NCI-H446 (cell line): Measurements from ENCODE around the gene LAD1.
A peak's percentile ranks its signal among the peaks of the same experiment; 100 is the strongest.

Experiments used
- DNase-seq, 2 experiments: peaks; one replicate each; lab custom pipeline; 2025; lab: John Stamatoyannopoulos, UW

Gene LAD1

DNA sequence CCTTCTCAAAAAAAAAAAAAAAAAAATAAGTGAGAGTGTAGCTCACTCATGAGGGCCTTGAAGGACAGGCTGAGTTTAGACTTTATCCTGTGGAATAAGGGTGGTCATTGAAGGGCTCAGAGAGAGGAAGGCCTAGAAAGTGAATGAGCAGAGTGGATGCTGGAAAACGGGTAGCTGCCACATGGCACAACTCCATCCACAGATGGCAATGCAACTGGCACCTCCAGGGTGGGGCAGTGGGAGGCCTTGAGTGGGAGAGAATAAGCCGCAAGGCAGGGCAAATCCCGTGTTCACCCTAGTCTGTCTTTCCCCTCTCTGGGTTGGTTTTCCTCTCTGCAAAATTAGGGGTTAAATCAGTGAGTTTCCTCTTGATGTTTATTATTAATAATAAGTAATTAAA lies 19.3 kb upstream of the LAD1 start:
- DNase-seq = no peak

DNA sequence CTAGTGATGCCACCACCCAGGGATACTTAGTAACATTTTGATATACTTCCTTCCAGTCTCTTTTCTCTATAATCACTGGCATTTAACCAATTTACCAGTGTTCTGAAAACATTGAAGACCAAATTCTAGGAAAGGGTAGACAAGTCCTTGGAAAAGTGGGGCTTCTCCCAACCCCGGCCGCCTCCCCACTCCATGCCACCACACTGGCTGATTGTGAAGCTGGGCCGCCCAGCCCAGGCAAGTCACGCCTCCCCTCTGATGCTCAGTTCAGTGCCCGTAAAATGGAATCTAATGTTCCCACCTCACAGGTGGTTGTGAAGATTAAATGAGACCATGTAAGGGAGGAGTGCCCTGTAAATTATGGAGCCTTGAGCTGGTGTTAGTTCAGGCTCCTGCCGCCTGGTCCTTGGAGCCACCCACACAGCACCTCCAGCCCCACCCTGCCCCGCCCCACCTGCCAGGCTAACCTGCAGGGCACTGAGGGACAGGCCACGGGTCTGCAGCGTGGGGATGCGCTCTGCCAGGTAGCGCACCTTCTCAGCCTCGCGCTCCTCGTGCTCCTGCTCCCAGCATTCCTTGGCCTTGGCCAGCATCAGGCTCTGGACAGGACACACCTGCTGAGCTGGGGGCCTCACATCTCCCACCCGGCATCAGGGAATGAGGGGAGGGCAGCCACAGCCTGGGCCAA lies 15.1 kb upstream of the LAD1 start:
- DNase-seq = no peak

DNA sequence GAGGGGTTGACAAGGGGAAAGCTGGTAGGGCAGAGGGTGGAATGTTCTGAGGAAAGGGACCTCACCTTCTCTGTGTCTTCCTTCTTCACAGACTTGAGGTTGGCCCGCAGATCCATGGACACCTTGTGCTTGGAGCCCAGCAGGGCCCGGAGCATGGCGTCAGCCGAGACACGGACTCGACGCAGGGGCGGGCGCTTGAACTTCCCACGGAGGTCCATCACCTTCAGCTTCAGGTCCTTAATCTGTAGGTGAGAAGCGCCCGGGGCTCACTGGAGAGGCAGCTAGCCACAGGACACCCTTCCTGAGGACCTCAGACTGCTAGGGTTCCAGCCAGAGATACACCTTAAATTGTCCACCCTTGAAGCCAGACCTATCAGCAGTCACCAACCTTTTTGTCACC lies 12.2 kb upstream of the LAD1 start:
- no peak for DNase-seq

GRCh38 chr1:201409440-201409839 lies 10.3 kb upstream of the LAD1 start:
- DNase-seq = no peak

GRCh38 chr1:201408834-201409200 lies 9.7 kb upstream of the LAD1 start:
- DNase-seq = no peak

GRCh38 chr1:201408176-201408833 lies 9.2 kb upstream of the LAD1 start:
- DNase-seq = peak; percentile 41 to 77

DNA sequence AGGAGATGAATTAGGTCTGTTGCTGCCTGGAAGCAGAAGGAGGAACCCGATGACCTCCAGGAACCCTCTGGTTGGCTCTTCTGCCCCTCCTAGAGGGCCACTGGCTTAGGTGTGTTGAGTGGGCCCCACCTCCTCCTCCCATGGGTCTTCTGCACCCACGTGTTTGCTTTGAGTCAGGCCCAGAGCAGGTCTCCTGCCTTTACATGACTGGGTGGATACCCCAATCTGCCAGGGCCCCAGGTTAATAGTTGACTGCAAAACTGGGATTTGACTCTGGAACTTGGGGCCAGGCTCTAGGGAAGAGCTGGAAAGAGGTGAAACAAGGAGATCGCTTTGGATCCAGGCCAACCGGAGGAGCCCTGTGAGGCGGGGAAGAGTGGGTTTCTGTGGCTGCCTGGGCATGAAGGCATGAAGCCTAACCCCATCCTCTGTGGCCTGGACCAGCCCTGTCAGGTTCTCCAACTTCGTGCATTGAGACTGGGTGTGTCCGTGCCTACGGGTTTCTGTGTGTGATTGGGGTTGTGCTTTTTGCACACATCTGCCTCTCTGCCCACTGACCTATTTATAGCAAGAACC lies 7.8 kb upstream of the LAD1 start:
- no peak for DNase-seq

DNA sequence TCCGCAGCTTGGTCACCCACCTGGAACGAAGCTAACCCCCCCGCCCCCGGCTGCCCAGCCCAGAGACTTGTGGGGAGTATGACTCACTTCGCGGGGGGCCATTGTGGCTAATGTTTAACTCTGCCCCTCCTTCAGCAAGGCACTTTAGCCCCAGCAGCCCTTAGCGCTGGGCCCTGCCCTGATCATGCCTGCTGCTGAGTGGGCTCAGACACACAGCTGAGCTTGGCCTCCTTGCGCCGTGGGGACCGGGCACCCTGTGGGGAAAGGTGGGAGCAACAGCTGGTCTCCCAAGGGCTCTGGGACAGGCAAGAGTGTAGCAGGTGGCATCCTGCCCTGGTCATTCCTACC lies 6.3 kb upstream of the LAD1 start:
- DNase-seq = no peak

DNA sequence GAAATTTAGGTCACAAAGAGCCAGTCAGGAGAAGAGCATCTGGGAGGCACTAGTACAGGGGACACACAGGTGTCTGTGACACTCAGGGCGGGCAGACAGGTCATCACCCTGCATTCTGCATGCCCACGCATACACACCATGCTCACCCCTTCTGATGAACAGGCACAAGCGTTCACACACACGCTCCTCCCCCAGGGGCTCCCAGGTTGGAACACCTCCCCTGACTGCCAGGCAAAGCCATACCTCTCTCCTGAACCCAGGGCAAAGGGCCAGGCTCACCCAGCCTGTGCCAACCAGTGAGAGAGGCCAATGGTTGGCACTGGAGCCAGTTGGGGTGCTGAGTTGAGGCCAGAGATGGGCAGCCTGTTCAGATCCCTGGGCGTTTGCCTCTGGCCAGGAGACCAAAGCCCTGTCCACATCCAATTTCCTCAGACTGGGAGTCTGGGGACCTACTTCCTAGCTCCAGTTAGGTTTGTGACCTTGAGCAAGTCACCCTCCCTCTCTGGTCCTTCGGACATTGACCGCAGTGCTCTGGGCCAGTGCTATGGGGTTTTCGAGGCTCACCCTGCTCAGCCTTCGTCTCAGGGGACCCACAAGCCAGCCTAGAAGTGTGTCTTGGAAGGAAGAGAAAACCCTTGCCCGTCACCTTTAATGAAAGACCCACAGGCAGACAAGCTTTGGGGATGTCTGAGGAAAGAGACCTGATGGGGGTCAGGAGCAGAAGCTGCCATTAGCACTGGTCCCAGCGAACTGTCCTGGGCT lies 5.8 kb upstream of the LAD1 start:
- DNase-seq = no peak

DNA sequence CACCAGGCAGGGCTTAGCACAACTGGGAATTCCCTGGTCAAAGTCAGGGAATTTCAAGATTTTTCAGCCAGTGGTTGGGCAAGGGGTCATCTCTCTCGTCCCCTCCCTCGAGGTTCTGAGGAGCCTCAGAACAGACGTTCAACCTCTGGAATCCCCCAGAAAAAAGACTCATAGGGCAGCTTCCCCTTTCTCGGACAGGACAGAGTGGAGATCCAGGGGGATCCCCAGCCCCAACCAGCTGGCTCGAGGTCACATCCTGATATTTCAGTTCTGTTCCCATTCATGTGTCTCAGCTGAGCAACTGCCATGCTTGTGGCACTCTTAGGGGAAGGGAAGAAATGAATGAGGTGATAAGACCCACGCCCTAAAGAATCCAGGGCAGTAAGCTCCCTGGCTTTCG lies 4.9 kb upstream of the LAD1 start:
- DNase-seq = no peak

GRCh38 chr1:201403359-201403758 lies 4.2 kb upstream of the LAD1 start:
- no peak for DNase-seq

- DNase-seq = no peak
These were observed 2.6 kb upstream of the LAD1 start for GRCh38 chr1:201401700-201402099.

- DNase-seq = no peak
These were observed 1.7 kb upstream of the LAD1 start for GRCh38 chr1:201400852-201401230.

- no peak for DNase-seq
These were observed 1.2 kb upstream of the LAD1 start for GRCh38 chr1:201400212-201400851.

- DNase-seq = no peak
These were observed 415 bp upstream of the LAD1 start for GRCh38 chr1:201399352-201400126.

- DNase-seq = no peak
These were observed 1.4 kb downstream of the LAD1 start for GRCh38 chr1:201397675-201398074.

GRCh38 chr1:201396861-201397464 lies 2.2 kb downstream of the LAD1 start:
- no peak for DNase-seq

DNA sequence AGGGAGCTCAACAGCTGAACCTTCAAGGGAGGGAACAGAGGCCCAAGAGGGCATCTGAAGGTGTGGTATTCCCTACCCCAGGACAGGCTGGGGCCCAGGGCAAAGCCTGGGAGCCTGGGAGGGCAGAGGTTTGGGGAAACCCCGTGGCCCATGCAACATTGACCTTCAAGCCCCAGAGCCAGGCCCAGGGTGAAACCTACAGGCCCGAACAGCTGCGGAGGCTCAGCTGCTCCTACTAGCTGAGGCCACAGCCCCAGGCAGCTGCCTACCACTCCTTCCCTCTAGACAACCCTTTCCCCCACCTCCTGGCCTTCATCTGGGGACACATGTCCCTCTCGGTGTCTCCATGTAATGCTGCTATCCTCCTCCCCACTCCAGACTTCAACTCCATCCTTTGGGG lies 3.2 kb downstream of the LAD1 start:
- DNase-seq = no peak

- no peak for DNase-seq
These were observed 4.5 kb downstream of the LAD1 start for GRCh38 chr1:201394591-201394990.

DNA sequence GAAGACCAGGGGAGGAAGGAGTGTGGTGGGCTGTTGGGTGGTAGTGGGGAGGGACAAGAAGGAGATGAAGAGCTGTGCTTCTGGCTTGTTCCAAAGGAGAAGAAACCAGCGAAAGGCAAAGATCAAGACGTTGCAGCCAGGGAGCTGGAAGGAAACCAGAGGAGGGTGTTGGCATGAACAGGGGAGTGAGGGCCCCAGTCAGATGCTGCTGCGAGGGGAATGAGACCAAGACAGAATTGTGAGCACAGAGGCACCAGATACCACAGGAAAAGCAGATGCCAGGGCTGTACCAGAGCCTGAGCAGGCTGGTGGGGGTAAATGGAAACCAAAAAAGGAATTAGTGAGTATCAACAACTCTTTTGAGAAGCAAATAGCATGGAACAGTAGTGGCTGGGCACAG lies 6.0 kb downstream of the LAD1 start:
- peak in 1 of 2 experiments; percentile 26 for DNase-seq
